HepG2 (cell line): ENCODE data around the gene LRP1-AS. TPM values are rescaled to one million over a fixed set of nuclear protein-coding genes. Genes with fewer than 3 reads are reported as not detected.

Source experiments
- CEBPG ChIP-seq: IDR thresholded peaks from 2 replicates; pipeline ENCODE4 v1.6.1; 2016
- CERS6 ChIP-seq: sonication (generic); formaldehyde crosslinking; IDR thresholded peaks from 2 replicates; pipeline ENCODE4 v1.5.0; 2020; ENCODE audit warnings: missing genetic modification reagents
- DPF2 ChIP-seq: sonication (generic); formaldehyde crosslinking; IDR thresholded peaks from 2 replicates; pipeline ENCODE4 v1.4.0; 2020; ENCODE audit warnings: mild to moderate bottlenecking, low read depth, missing genetic modification reagents, borderline replicate concordance
- FOXA1 ChIP-seq, 2 experiments: fragments of 450-650 bp in 1 of 2; sonication (generic) in 1 of 2; formaldehyde crosslinking in 1 of 2; IDR thresholded peaks; 2 replicates each; pipeline versions ENCODE4 v1.4.0 to v1.6.1; 2016 to 2020; ENCODE audit warnings: missing genetic modification reagents in 1 of 2
- GRHL1 ChIP-seq: sonication (generic); formaldehyde crosslinking; conservative IDR thresholded peaks from 2 replicates; pipeline ENCODE4 v1.8.0; 2022; ENCODE audit warnings: missing genetic modification reagents
- HHEX ChIP-seq: IDR thresholded peaks from 2 replicates; pipeline ENCODE4 v1.6.1; 2016; ENCODE audit warnings: control low read depth
- HNF4G ChIP-seq, 2 experiments: sonication (generic) in 1 of 2; formaldehyde crosslinking in 1 of 2; IDR thresholded peaks; 2 replicates each; pipeline versions ENCODE4 v1.4.0 to v1.6.1; 2011 to 2020; ENCODE audit warnings: borderline replicate concordance in 2 of 2, low read depth in 2 of 2, mild to moderate bottlenecking in 2 of 2, low read length in 1 of 2, missing genetic modification reagents in 1 of 2, moderate library complexity in 1 of 2
- IRX3 ChIP-seq: sonication (generic); formaldehyde crosslinking; IDR thresholded peaks from 2 replicates; pipeline ENCODE4 v1.8.1; 2023; ENCODE audit warnings: mild to moderate bottlenecking, low read depth, missing genetic modification reagents, borderline replicate concordance
- MEIS1 ChIP-seq: sonication (generic); formaldehyde crosslinking; IDR thresholded peaks from 2 replicates; pipeline ENCODE4 v1.9.0; 2021; ENCODE audit warnings: mild to moderate bottlenecking, missing genetic modification reagents, moderate library complexity, borderline replicate concordance
- MTA1 ChIP-seq: sonication (generic); formaldehyde crosslinking; IDR thresholded peaks from 2 replicates; pipeline ENCODE4 v1.4.0; 2020; ENCODE audit warnings: missing genetic modification reagents, mild to moderate bottlenecking, borderline replicate concordance
- SOX6 ChIP-seq, 2 experiments: fragments of 450-650 bp in 1 of 2; sonication (generic) in 1 of 2; formaldehyde crosslinking in 1 of 2; IDR thresholded peaks; 2 replicates each; pipeline versions ENCODE4 v1.4.0 to v1.6.1; 2017 to 2020; ENCODE audit warnings: antibody characterized with exemption in 1 of 2, mild to moderate bottlenecking in 1 of 2, missing genetic modification reagents in 1 of 2
- TCF7 ChIP-seq: sonication (generic); IDR thresholded peaks from 2 replicates; pipeline ENCODE4 v1.6.1; 2016; ENCODE audit warnings: antibody characterized with exemption, low read depth
- ZBTB1 ChIP-seq: sonication (generic); formaldehyde crosslinking; IDR thresholded peaks from 2 replicates; pipeline ENCODE4 v1.4.0; 2020; ENCODE audit warnings: missing genetic modification reagents, borderline replicate concordance
- ZNF121 ChIP-seq: sonication (generic); formaldehyde crosslinking; IDR thresholded peaks from 2 replicates; pipeline ENCODE4 v1.5.0; 2020; ENCODE audit warnings: mild to moderate bottlenecking, missing genetic modification reagents
- ZNF549 ChIP-seq: sonication (generic); formaldehyde crosslinking; IDR thresholded peaks from 2 replicates; pipeline ENCODE4 v1.5.0; 2020; ENCODE audit warnings: missing genetic modification reagents
- ZNF678 ChIP-seq: sonication (generic); formaldehyde crosslinking; IDR thresholded peaks from 2 replicates; pipeline ENCODE4 v1.4.0; 2020; ENCODE audit warnings: mild to moderate bottlenecking, missing genetic modification reagents
- ZNF709 ChIP-seq: sonication (generic); formaldehyde crosslinking; IDR thresholded peaks from 2 replicates; pipeline ENCODE4 v1.5.0; 2020; ENCODE audit warnings: mild to moderate bottlenecking, missing genetic modification reagents
- ZSCAN31 ChIP-seq: sonication (generic); formaldehyde crosslinking; IDR thresholded peaks from 2 replicates; pipeline ENCODE4 v1.5.0; 2020; ENCODE audit warnings: low read depth, mild to moderate bottlenecking, missing genetic modification reagents
- polyA plus RNA-seq, 8 experiments: library from polyadenylated mRNA; depleted of rRNA in 3 of 8; stranded (reverse) in 7 of 8; unstranded in 1 of 8; fragments of >200 nt; fragmentation: Illumina TruSeq in 4 of 8; extraction: Trizol in 4 of 8; gene quantifications; 2 replicates each; pipeline versions ENCODE4 v1.2.1 to v1.2.3, GENCODE V29; 2011 to 2016; ENCODE audit warnings: low read depth in 4 of 8, missing spikeins in 1 of 8, mixed read lengths in 1 of 8; ENCODE audit not compliant: insufficient read depth in 1 of 8
- total RNA-seq, 5 experiments: library from RNA; depleted of rRNA; stranded (reverse); fragments of >200 nt; fragmentation: Illumina TruSeq; extraction: Trizol; gene quantifications; 2 replicates each; pipeline ENCODE4 v1.2.3, GENCODE V29; 2016; ENCODE audit warnings: low read depth in 1 of 5
- TF ChIP-seq, protein P1 (sequence below): sonication (generic); formaldehyde crosslinking; IDR thresholded peaks from 2 replicates; pipeline ENCODE4 v1.8.1; 2023; ENCODE audit warnings: mild to moderate bottlenecking, missing genetic modification reagents, borderline replicate concordance
- TF ChIP-seq, protein P2 (sequence below): sonication (generic); formaldehyde crosslinking; IDR thresholded peaks from 2 replicates; pipeline ENCODE4 v1.5.1; 2020; ENCODE audit warnings: mild to moderate bottlenecking, missing genetic modification reagents, moderate library complexity
- TF ChIP-seq, protein P3 (sequence below): sonication (generic); formaldehyde crosslinking; IDR thresholded peaks from 2 replicates; pipeline ENCODE4 v1.4.0; 2020; ENCODE audit warnings: missing genetic modification reagents, mild to moderate bottlenecking, borderline replicate concordance

LRP1-AS gene
- total and polyA plus RNA-seq, 2 of the 13 experiments (the other 11 are each of a cell fraction or from before 2014, with no cell fraction given): 0.20 TPM; not detected in 1

GRCh38 chr12:57148469-57149244 lies 1.2 kb upstream of the LRP1-AS start (continued):
- TF ChIP-seq ZSCAN31: peak; percentile 56; the same call in 1 of the 2 replicates
- no peak for TF ChIP-seq FOXA1 (IDR thresholded peaks at IDR 0.05)
- peak; percentile 37; the same call in 1 of the 2 replicates for TF ChIP-seq FOXA1 (CRISPR knock-in tag; IDR thresholded peaks at IDR 0.05)
- TF ChIP-seq, protein P1, sequence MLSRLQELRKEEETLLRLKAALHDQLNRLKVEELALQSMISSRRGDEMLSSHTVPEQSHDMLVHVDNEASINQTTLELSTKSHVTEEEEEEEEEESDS (CRISPR knock-in tag): no peak
- TF ChIP-seq HHEX (CRISPR knock-in tag): no peak
- TF ChIP-seq ZBTB1: no peak
- no peak for TF ChIP-seq CERS6 (CRISPR knock-in tag)
- peak; percentile 68; the same call in 1 of the 2 replicates for TF ChIP-seq TCF7
- no peak for TF ChIP-seq SOX6 (IDR thresholded peaks at IDR 0.05)
- peak; percentile 92 for TF ChIP-seq SOX6 (CRISPR knock-in tag; IDR thresholded peaks at IDR 0.05)
- TF ChIP-seq GRHL1 (CRISPR knock-in tag): no peak
- TF ChIP-seq, protein P2, sequence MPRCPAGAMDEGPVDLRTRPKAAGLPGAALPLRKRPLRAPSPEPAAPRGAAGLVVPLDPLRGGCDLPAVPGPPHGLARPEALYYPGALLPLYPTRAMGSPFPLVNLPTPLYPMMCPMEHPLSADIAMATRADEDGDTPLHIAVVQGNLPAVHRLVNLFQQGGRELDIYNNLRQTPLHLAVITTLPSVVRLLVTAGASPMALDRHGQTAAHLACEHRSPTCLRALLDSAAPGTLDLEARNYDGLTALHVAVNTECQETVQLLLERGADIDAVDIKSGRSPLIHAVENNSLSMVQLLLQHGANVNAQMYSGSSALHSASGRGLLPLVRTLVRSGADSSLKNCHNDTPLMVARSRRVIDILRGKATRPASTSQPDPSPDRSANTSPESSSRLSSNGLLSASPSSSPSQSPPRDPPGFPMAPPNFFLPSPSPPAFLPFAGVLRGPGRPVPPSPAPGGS (CRISPR knock-in tag): no peak
- TF ChIP-seq MEIS1 (CRISPR knock-in tag): peak; percentile 36; the same call in 1 of the 2 replicates
- TF ChIP-seq ZNF121 (CRISPR knock-in tag): peak; percentile 15; the same call in 1 of the 2 replicates
- TF ChIP-seq DPF2 (CRISPR knock-in tag): peak; percentile 81
- TF ChIP-seq ZNF678 (CRISPR knock-in tag): no peak
- TF ChIP-seq, protein P3, sequence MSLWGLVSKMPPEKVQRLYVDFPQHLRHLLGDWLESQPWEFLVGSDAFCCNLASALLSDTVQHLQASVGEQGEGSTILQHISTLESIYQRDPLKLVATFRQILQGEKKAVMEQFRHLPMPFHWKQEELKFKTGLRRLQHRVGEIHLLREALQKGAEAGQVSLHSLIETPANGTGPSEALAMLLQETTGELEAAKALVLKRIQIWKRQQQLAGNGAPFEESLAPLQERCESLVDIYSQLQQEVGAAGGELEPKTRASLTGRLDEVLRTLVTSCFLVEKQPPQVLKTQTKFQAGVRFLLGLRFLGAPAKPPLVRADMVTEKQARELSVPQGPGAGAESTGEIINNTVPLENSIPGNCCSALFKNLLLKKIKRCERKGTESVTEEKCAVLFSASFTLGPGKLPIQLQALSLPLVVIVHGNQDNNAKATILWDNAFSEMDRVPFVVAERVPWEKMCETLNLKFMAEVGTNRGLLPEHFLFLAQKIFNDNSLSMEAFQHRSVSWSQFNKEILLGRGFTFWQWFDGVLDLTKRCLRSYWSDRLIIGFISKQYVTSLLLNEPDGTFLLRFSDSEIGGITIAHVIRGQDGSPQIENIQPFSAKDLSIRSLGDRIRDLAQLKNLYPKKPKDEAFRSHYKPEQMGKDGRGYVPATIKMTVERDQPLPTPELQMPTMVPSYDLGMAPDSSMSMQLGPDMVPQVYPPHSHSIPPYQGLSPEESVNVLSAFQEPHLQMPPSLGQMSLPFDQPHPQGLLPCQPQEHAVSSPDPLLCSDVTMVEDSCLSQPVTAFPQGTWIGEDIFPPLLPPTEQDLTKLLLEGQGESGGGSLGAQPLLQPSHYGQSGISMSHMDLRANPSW (CRISPR knock-in tag): no peak
- peak; percentile 76; the same call in 1 of the 2 replicates for TF ChIP-seq HNF4G (IDR thresholded peaks at IDR 0.05; ENCODE audit: borderline replicate concordance, low read depth, low read length)
- TF ChIP-seq HNF4G (CRISPR knock-in tag; IDR thresholded peaks at IDR 0.05; ENCODE audit: borderline replicate concordance, low read depth): peak; percentile 26; the same call in 1 of the 2 replicates
- TF ChIP-seq IRX3 (CRISPR knock-in tag): no peak
- peak; percentile 98 for TF ChIP-seq CEBPG (CRISPR knock-in tag)
- no peak for TF ChIP-seq ZNF709 (CRISPR knock-in tag)
- no peak for TF ChIP-seq ZNF549
- TF ChIP-seq MTA1 (CRISPR knock-in tag): peak; percentile 88; the same call in 1 of the 2 replicates
